HepG2 (cell line): Measurements from ENCODE around the gene ENTPD7. TPM values are rescaled to one million over a fixed set of nuclear protein-coding genes. Genes with fewer than 3 reads are reported as not detected.

Source experiments
- ATAC-seq: fragments of 200-7000 bp; cut with Tn5 transposase; 3 replicates; pipeline ENCODE4 v1.9.1; 2020; ENCODE audit warnings: mild to moderate bottlenecking, moderate library complexity
- BruUV-seq: library from RNA; stranded (reverse); fragments of 400-500 nt; replicated peaks from 2 replicates; lab custom pipeline; 2021; lab: Mats Ljungman, UMichigan
- CTCF ChIA-PET: fragments of 300-600 bp; formaldehyde crosslinking; extraction: SDS; loops from one replicate; lab custom pipeline; 2021; ENCODE audit warnings: low total read pairs, inconsistent platforms, low intra/inter-chr PET ratio; lab: Yijun Ruan, JAX
- POLR2A ChIA-PET: fragments of 350-600 bp; sonication (Branson Sonifier 250); formaldehyde crosslinking; loops from one replicate; lab custom pipeline; 2020; ENCODE audit warnings: antibody characterized with exemption, inconsistent platforms; lab: Yijun Ruan, JAX
- DNase-seq: peaks from one replicate; pipeline ENCODE4 v3.0.0-alpha.2; 2015; ENCODE audit warnings: low spot score
- FAIRE-seq: peaks from 3 replicates; lab custom pipeline; 2011; peaks lifted over from hg19 to GRCh38; lab: Jason Lieb, UNC
- H2AFZ ChIP-seq: one replicate; pipeline ENCODE4 v1.6.1; 2011; ENCODE audit warnings: low read length, inconsistent platforms
- H3K27ac ChIP-seq: fragments of 300-600 bp; 3 replicates; pipeline ENCODE4 v1.8.0; 2011; ENCODE audit warnings: mixed run types, mild to moderate bottlenecking, mixed read lengths, low read length, inconsistent platforms; ENCODE audit not compliant: insufficient read depth; ENCODE audit errors: extremely low read length
- H3K27me3 ChIP-seq, 2 experiments: fragments of 200-600 bp in 1 of 2; 2 replicates in 1 of 2; 3 replicates in 1 of 2; pipeline versions ENCODE4 v1.6.0 to v1.8.0; 2011; ENCODE audit warnings: low read length in 2 of 2, mild to moderate bottlenecking in 2 of 2, moderate library complexity in 2 of 2, inconsistent platforms in 1 of 2; ENCODE audit not compliant: insufficient read depth in 2 of 2, control insufficient read depth in 1 of 2
- H3K36me3 ChIP-seq, 2 experiments: fragments of 200-600 bp in 1 of 2; replicated peaks in 1 of 2; 2 replicates in 1 of 2; 3 replicates in 1 of 2; pipeline versions ENCODE4 v1.5.1 to v1.8.0; 2011; ENCODE audit warnings: low read length in 2 of 2, inconsistent platforms in 1 of 2; ENCODE audit not compliant: insufficient read depth in 2 of 2, control insufficient read depth in 1 of 2
- H3K4me1 ChIP-seq: 2 replicates; pipeline ENCODE4 v1.5.1; 2012; ENCODE audit warnings: low read length, inconsistent platforms; ENCODE audit not compliant: insufficient read depth
- H3K4me2 ChIP-seq: 2 replicates; pipeline ENCODE4 v1.6.0; 2011; ENCODE audit warnings: low read depth, low read length, inconsistent platforms
- H3K4me3 ChIP-seq, 3 experiments: fragments of 200-600 bp in 1 of 3; sonication (generic), shearing (Covaris generic) in 1 of 3; replicated peaks in 1 of 3; 2 replicates each; pipeline ENCODE4 v1.5.1; 2011 to 2016; ENCODE audit warnings: low read length in 3 of 3, inconsistent platforms in 2 of 3, low read depth in 2 of 3, mild to moderate bottlenecking in 2 of 3, control low read depth in 1 of 3, mixed read lengths in 1 of 3; ENCODE audit not compliant: insufficient read depth in 1 of 3
- H3K79me2 ChIP-seq: one replicate; pipeline ENCODE4 v1.6.1; 2011; ENCODE audit warnings: low read length, inconsistent platforms; ENCODE audit not compliant: insufficient read depth
- H3K9ac ChIP-seq: 2 replicates; pipeline ENCODE4 v1.6.0; 2011; ENCODE audit warnings: mild to moderate bottlenecking, low read depth, low read length, inconsistent platforms; ENCODE audit not compliant: insufficient read depth
- H3K9me3 ChIP-seq: 2 replicates; pipeline ENCODE4 v1.5.1; 2012; ENCODE audit warnings: mild to moderate bottlenecking, low read length
- H4K20me1 ChIP-seq: 2 replicates; pipeline ENCODE4 v1.6.0; 2011; ENCODE audit warnings: inconsistent platforms, mild to moderate bottlenecking, low read length, moderate library complexity; ENCODE audit not compliant: insufficient read depth
- CBFB ChIP-seq: sonication (generic); formaldehyde crosslinking; IDR thresholded peaks from 2 replicates; pipeline ENCODE4 v1.4.0; 2020; ENCODE audit warnings: missing genetic modification reagents
- MTF2 ChIP-seq: sonication (generic); formaldehyde crosslinking; IDR thresholded peaks from 2 replicates; pipeline ENCODE4 v1.5.0; 2020; ENCODE audit warnings: missing genetic modification reagents, borderline replicate concordance
- TRIM24 ChIP-seq: sonication (generic); formaldehyde crosslinking; IDR thresholded peaks from 2 replicates; pipeline ENCODE4 v1.8.0; 2022; ENCODE audit warnings: mild to moderate bottlenecking, missing genetic modification reagents
- ZNF205 ChIP-seq: IDR thresholded peaks from 2 replicates; pipeline ENCODE4 v1.6.1; 2018; ENCODE audit warnings: missing biosample characterization, missing genetic modification reagents
- ZNF337 ChIP-seq: sonication (generic); formaldehyde crosslinking; IDR thresholded peaks from 2 replicates; pipeline ENCODE4 v1.5.1; 2020; ENCODE audit warnings: missing genetic modification reagents, low read depth, mild to moderate bottlenecking, borderline replicate concordance
- ZNF891 ChIP-seq: sonication (generic); formaldehyde crosslinking; IDR thresholded peaks from 2 replicates; pipeline ENCODE4 v1.5.0; 2020; ENCODE audit warnings: mild to moderate bottlenecking, missing genetic modification reagents
- whole genome bisulfite sequencing: methylation state at CpG from one replicate; pipeline ENCODE4 v1.1.6; 2017; ENCODE audit warnings: low lambda C conversion rate; 5-methylcytosine and 5-hydroxymethylcytosine counted together
- in situ Hi-C: cut with HindIII; loops from 2 replicates; pipeline ENCODE4 v1.10.0; 2017; ENCODE audit warnings: low pct_unique_long_range_greater_than_20kb; ENCODE audit not compliant: extremely low pct_ligation_motif_present
- intact Hi-C: fragments of 100-400 bp; cut with micrococcal nuclease; formaldehyde crosslinking; loops from one replicate; pipeline ENCODE4 v1.10.0; 2022; ENCODE audit not compliant: unreplicated experiment
- polyA plus RNA-seq, 8 experiments: library from polyadenylated mRNA; depleted of rRNA in 3 of 8; stranded (reverse) in 7 of 8; unstranded in 1 of 8; fragments of >200 nt; fragmentation: Illumina TruSeq in 4 of 8; extraction: Trizol in 4 of 8; gene quantifications; 2 replicates each; pipeline versions ENCODE4 v1.2.1 to v1.2.3, GENCODE V29; 2011 to 2016; ENCODE audit warnings: low read depth in 4 of 8, missing spikeins in 1 of 8, mixed read lengths in 1 of 8; ENCODE audit not compliant: insufficient read depth in 1 of 8
- total RNA-seq, 5 experiments: library from RNA; depleted of rRNA; stranded (reverse); fragments of >200 nt; fragmentation: Illumina TruSeq; extraction: Trizol; gene quantifications; 2 replicates each; pipeline ENCODE4 v1.2.3, GENCODE V29; 2016; ENCODE audit warnings: low read depth in 1 of 5
- TF ChIP-seq, protein P1 (sequence below): sonication (generic); formaldehyde crosslinking; IDR thresholded peaks from 2 replicates; pipeline ENCODE4 v1.9.0; 2021; ENCODE audit warnings: missing genetic modification reagents, mild to moderate bottlenecking, borderline replicate concordance
- TF ChIP-seq, protein P2 (sequence below): sonication (generic); formaldehyde crosslinking; IDR thresholded peaks from 2 replicates; pipeline ENCODE4 v1.8.0; 2022; ENCODE audit warnings: mild to moderate bottlenecking, missing genetic modification reagents, borderline replicate concordance
- TF ChIP-seq, protein P3 (sequence below): sonication (generic); formaldehyde crosslinking; IDR thresholded peaks from 2 replicates; pipeline ENCODE4 v1.5.1; 2020; ENCODE audit warnings: missing genetic modification reagents, mild to moderate bottlenecking, borderline replicate concordance

Gene ENTPD7
- total and polyA plus RNA-seq, 2 of the 13 experiments (the other 11 are each of a cell fraction or from before 2014, with no cell fraction given) = 7.6 to 36.5 TPM

DNA sequence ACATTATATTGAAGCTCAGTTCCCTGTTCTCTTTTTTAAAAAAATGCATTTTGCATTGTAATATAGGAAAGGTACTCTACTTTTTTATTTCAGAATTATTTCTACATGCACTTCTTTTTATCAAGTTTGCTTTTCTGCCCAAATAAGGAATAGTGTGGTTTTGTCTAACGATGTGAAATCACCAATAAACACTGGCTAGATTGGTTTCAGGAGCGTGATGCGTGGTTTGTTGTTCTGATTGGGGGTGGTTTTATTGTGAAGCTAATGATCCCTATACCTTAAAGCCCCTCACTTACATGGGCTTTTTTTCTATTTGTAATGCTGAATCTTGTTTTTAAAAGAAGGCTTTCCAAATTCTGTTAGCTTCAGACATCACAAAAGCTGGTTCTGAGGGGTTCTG is 17.6 kb downstream of the ENTPD7 start:
- Histone ChIP-seq H3K9ac (no peak overlapping the region), H3K9me3 (no peaks in the 10 kb centered on the region), H3K27ac (no peak overlapping the region), H3K36me3 (peaks cover 2 to 35% of the 10 kb centered on the region in 2 experiments; a peak in 4 of 5 replicates), H3K4me2 (no peak overlapping the region), H3K4me1 (peaks cover 28% of the 10 kb centered on the region), H3K27me3 (no peaks in the 10 kb centered on the region), H4K20me1 (no peaks in the 10 kb centered on the region), H2AFZ (no peak overlapping the region)
- 95% methylated on average over 3 of the region's 3 CpGs for WGBS
- no peak for DNase-seq
- ChIA-PET POLR2A (no interaction called here), CTCF (no interaction called here)
- no peak for ATAC-seq
- intact Hi-C loops = no loop called here
- FAIRE-seq = no peak
- TF ChIP-seq TRIM24 (no peak), ZNF205 (CRISPR knock-in tag) (no peak), ZNF891 (CRISPR knock-in tag) (no peak), MTF2 (no peak), ZNF337 (CRISPR knock-in tag) (no peak), CBFB (CRISPR knock-in tag) (no peak)
- TF ChIP-seq, protein P1, sequence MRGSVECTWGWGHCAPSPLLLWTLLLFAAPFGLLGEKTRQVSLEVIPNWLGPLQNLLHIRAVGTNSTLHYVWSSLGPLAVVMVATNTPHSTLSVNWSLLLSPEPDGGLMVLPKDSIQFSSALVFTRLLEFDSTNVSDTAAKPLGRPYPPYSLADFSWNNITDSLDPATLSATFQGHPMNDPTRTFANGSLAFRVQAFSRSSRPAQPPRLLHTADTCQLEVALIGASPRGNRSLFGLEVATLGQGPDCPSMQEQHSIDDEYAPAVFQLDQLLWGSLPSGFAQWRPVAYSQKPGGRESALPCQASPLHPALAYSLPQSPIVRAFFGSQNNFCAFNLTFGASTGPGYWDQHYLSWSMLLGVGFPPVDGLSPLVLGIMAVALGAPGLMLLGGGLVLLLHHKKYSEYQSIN (CRISPR knock-in tag) = no peak
- TF ChIP-seq, protein P2, sequence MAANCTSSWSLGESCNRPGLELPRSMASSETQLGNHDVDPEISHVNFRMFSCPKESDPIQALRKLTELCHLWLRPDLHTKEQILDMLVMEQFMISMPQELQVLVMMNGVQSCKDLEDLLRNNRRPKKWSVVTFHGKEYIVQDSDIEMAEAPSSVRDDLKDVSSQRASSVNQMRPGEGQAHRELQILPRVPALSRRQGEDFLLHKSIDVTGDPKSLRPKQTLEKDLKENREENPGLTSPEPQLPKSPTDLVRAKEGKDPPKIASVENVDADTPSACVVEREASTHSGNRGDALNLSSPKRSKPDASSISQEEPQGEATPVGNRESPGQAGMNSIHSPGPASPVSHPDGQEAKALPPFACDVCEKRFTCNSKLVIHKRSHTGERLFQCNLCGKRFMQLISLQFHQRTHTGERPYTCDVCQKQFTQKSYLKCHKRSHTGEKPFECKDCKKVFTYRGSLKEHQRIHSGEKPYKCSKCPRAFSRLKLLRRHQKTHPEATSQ (CRISPR knock-in tag) = no peak
- TF ChIP-seq, protein P3, sequence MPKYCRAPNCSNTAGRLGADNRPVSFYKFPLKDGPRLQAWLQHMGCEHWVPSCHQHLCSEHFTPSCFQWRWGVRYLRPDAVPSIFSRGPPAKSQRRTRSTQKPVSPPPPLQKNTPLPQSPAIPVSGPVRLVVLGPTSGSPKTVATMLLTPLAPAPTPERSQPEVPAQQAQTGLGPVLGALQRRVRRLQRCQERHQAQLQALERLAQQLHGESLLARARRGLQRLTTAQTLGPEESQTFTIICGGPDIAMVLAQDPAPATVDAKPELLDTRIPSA (CRISPR knock-in tag) = no peak
- TF ChIP-seq, all 625 proteins: peak for 0
- no TSS peak for BruUV-seq
- in situ Hi-C loops = loop anchor here (10.0 kb wide), 1 partner anchor 52 kb away; the partner anchor contains the start of gene SLC25A28
- H3K79me2 ChIP-seq = no peaks in the 10 kb centered on the region
- no peak overlapping the region for H3K4me3 ChIP-seq
